AG04449 (cell line): ENCODE results near the gene SPON2.

Experiments used
- CTCF ChIA-PET: fragments of 350-600 bp; formaldehyde crosslinking; extraction: SDS; loops from one replicate; lab custom pipeline; 2021; ENCODE audit warnings: antibody characterized with exemption; lab: Yijun Ruan, JAX
- POLR2A ChIA-PET: fragments of 400-600, 350-600 bp; formaldehyde crosslinking; extraction: SDS; loops from one replicate; lab custom pipeline; 2020; ENCODE audit warnings: antibody characterized with exemption, inconsistent platforms; lab: Yijun Ruan, JAX
- DNase-seq: peaks from one replicate; pipeline ENCODE4 v3.0.0-alpha.2; 2010; ENCODE audit warnings: low read depth, low spot score
- H3K4me3 ChIP-seq: 2 replicates; pipeline ENCODE4 v1.5.1; 2011; ENCODE audit warnings: low read depth, mild to moderate bottlenecking, control low read depth, low read length
- TF ChIP-seq, protein P1 (sequence below): IDR thresholded peaks from one replicate; pipeline ENCODE4 v1.5.1; 2011; ENCODE audit warnings: mild to moderate bottlenecking, moderate library complexity, low read length, control low read depth, inconsistent platforms; ENCODE audit not compliant: insufficient read depth; ENCODE audit errors: missing control alignments

SPON2 gene

DNA sequence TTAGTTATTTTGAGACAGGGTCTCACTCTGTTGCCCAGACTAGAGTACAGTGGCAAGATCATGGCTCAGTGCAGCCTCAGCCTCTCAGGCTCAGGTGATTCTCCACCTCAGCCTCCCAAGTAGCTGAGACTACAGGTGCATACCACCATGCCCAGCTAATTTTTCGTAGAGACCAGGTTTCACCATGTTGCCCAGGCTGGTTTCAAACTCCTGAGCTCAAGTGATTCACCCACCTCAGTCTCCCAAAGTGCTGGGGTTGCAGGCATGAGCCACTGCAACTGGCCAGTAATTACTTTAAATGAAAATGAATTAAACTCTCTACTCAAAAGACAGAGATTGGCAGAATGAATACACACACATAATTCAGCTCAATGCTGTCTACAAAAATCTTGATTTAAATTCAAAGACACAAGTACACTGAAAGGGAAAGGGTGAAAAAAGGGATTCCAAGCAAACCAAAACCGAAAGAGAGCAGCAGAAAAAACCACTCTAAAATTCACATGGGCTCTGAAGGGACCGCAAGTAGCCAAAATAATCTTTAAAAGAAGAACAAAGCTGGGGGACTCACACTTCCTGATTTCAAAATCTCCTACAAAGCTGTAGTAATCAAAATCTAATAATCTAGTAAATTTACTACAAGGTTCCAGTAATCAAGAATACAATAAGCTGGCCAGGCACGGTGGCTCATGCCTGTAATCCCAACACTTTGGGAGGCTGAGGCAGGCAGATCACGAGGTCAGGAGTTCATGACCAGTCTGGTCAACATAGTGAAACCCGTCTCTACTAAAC lies 11.8 kb upstream of the SPON2 start:
- TF ChIP-seq, protein P1, sequence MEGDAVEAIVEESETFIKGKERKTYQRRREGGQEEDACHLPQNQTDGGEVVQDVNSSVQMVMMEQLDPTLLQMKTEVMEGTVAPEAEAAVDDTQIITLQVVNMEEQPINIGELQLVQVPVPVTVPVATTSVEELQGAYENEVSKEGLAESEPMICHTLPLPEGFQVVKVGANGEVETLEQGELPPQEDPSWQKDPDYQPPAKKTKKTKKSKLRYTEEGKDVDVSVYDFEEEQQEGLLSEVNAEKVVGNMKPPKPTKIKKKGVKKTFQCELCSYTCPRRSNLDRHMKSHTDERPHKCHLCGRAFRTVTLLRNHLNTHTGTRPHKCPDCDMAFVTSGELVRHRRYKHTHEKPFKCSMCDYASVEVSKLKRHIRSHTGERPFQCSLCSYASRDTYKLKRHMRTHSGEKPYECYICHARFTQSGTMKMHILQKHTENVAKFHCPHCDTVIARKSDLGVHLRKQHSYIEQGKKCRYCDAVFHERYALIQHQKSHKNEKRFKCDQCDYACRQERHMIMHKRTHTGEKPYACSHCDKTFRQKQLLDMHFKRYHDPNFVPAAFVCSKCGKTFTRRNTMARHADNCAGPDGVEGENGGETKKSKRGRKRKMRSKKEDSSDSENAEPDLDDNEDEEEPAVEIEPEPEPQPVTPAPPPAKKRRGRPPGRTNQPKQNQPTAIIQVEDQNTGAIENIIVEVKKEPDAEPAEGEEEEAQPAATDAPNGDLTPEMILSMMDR: no peak
- ChIA-PET CTCF (interaction anchor here (0.8 to 2.3 kb wide), 5 partner anchors 9 to 21 kb away, joined by 3 to 20 read pairs (median 3); partner anchors contain the start of gene SPON2), POLR2A (no interaction called here)
- no peak for DNase-seq
- no peak overlapping the region for H3K4me3 ChIP-seq

DNA sequence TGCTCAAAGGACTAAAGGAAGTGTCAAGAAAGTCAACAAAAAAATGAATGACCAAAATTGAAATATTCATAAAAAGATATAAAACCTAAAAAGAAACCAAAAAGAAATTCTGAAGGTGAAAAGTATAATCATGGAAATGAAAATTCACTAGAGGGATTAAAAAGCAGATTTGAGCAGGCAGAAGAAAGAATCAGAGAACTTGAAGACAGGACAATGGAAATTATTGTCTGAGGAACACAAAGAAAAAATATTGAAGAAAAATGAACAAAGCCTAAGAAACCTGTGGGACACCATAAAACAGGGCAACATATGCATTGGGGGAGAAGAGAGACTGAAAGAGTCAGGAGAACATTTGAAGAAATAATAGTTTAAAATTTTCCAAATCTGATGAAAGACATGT lies 9.9 kb upstream of the SPON2 start:
- ChIA-PET CTCF (interaction anchor here (1.1 to 4.3 kb wide), 2 partner anchors 15 kb away, joined by 3 to 29 read pairs; no protein-coding TSS in a partner anchor), POLR2A (no interaction called here)
- no peak for DNase-seq
- TF ChIP-seq, protein P1: no peak
- no peak overlapping the region for H3K4me3 ChIP-seq

DNA sequence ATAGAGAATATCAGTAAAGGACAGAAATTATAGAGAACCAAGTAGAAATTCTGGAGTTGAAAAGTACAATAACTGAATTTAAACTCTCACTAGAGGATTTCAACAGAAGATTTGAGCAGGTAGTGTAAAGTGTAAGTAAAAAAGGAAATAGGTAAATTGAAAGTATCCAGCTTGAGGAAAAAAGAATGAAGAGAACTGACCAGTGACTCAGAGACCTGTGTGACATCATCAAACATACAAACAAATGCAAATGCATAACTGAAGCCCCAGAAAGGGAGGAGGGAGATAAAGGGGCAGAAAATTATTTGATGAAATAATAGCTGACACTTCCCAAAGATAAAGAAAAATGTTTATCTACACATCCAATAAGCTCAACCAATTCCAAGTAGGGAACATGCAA lies 8.3 kb upstream of the SPON2 start:
- no peak overlapping the region for H3K4me3 ChIP-seq
- TF ChIP-seq, protein P1: no peak
- POLR2A ChIA-PET: no interaction called here
- no peak for DNase-seq
- CTCF ChIA-PET: interaction anchor here (1.0 to 4.3 kb wide), 3 partner anchors 13 to 87 kb away, joined by 3 to 29 read pairs (median 4); no protein-coding TSS in a partner anchor

DNA sequence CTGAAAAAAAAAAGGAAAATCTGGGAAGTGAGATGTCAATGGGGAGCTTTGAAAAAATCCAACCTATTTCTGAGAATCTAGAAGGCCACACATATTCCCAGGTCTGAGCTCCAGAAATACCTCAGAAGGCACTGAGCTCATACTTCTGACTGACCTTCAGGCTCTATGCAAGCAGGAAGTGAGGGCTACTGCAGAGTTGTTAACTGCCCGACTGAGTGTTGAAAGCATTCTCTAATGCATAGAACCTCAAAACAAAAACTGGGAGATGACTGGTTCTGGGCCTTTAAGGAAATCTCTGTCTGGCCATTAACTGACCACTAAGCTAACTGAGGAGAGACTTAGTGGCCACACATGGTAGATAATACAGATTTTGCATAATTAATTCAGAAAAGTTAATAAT lies 7.6 kb upstream of the SPON2 start:
- H3K4me3 ChIP-seq: no peak overlapping the region
- TF ChIP-seq, protein P1: no peak
- ChIA-PET POLR2A (no interaction called here), CTCF (interaction anchor here (1.0 to 4.3 kb wide), 2 partner anchors 12 to 20 kb away, joined by 3 to 29 read pairs; no protein-coding TSS in a partner anchor)
- DNase-seq: no peak

DNA sequence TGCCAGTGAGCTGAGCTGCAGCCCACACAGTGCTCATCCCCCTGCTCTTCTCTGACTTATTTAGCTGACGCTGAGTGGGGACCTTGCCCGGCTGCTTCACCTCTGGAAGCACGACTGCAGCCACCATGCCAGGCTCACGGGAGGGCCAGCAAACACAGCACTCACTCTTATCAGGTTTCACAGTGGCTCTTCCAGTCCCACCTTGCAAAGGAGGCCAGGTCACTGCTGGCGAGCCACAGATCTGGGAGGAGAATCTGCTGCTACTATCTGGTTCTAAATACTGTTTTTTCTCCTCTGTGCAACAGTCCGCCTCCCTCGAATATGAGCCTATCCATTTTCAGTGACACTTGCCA lies 6.7 kb upstream of the SPON2 start:
- ChIA-PET CTCF (interaction anchor here (1.0 to 4.3 kb wide), 2 partner anchors 11 to 90 kb away, joined by 3 to 29 read pairs; no protein-coding TSS in a partner anchor), POLR2A (no interaction called here)
- no peak overlapping the region for H3K4me3 ChIP-seq
- TF ChIP-seq, protein P1: no peak
- no peak for DNase-seq
